IMR-90 (cell line): ENCODE data around the gene TULP4. TPM values are rescaled to one million over a fixed set of nuclear protein-coding genes. Genes with fewer than 3 reads are reported as not detected.

Experiments
- ATAC-seq: fragments of 200-7000 bp; cut with Tn5 transposase; 2 replicates; pipeline ENCODE4 v1.9.1; 2020; ENCODE audit warnings: low read depth, mild to moderate bottlenecking, moderate library complexity
- BruUV-seq: library from RNA; stranded (reverse); fragments of 400-500 nt; replicated peaks from 2 replicates; lab custom pipeline; 2021; lab: Mats Ljungman, UMichigan
- CTCF ChIA-PET: fragments of 300-600 bp; formaldehyde crosslinking; extraction: SDS; loops from one replicate; lab custom pipeline; 2021; ENCODE audit warnings: antibody characterized with exemption; lab: Yijun Ruan, JAX
- POLR2A ChIA-PET: fragments of 300-600 bp; sonication (Branson Sonifier 250); formaldehyde crosslinking; loops from one replicate; lab custom pipeline; 2022; ENCODE audit warnings: antibody characterized with exemption; ENCODE audit not compliant: unreplicated experiment; lab: Charles Lee
- DNase-seq: peaks from one replicate; pipeline ENCODE4 v3.0.0; 2013
- H2AFZ ChIP-seq: replicated peaks from 2 replicates; pipeline ENCODE3; 2013; ENCODE audit warnings: low read length, mild to moderate bottlenecking; ENCODE audit not compliant: poor library complexity
- H2AK5ac ChIP-seq: 2 replicates; pipeline ENCODE4 v1.6.1; 2013; ENCODE audit warnings: low read depth, low read length, inconsistent platforms
- H2AK9ac ChIP-seq: replicated peaks from 2 replicates; pipeline ENCODE3; 2013; ENCODE audit warnings: mild to moderate bottlenecking, low read depth, low read length, moderate library complexity; ENCODE audit not compliant: poor library complexity
- H2BK120ac ChIP-seq: 2 replicates; pipeline ENCODE4 v1.6.1; 2013; ENCODE audit warnings: low read depth, low read length, inconsistent platforms
- H2BK15ac ChIP-seq: 3 replicates; pipeline ENCODE4 v1.6.1; 2013; ENCODE audit warnings: low read depth, low read length, inconsistent platforms
- H2BK20ac ChIP-seq: 2 replicates; pipeline ENCODE4 v1.6.1; 2013; ENCODE audit warnings: low read depth, mild to moderate bottlenecking, inconsistent platforms, low read length, moderate library complexity
- H2BK5ac ChIP-seq: 2 replicates; pipeline ENCODE4 v1.6.1; 2013; ENCODE audit warnings: mild to moderate bottlenecking, low read depth, low read length, inconsistent platforms; ENCODE audit not compliant: poor library complexity, severe bottlenecking
- H3K14ac ChIP-seq: replicated peaks from 2 replicates; pipeline ENCODE4 v1.6.1; 2013; ENCODE audit warnings: low read depth, low read length, inconsistent platforms
- H3K18ac ChIP-seq: 2 replicates; pipeline ENCODE4 v1.6.1; 2013; ENCODE audit warnings: low read depth, low read length, control low read depth
- H3K23ac ChIP-seq: 2 replicates; pipeline ENCODE4 v1.6.1; 2013; ENCODE audit warnings: low read depth, low read length, inconsistent platforms
- H3K27ac ChIP-seq: 2 replicates; pipeline ENCODE4 v1.5.1; 2013; ENCODE audit warnings: mild to moderate bottlenecking, control low read depth, low read length; ENCODE audit not compliant: insufficient read depth
- H3K27me3 ChIP-seq: 2 replicates; pipeline ENCODE4 v1.6.1; 2013; ENCODE audit warnings: low read length; ENCODE audit not compliant: control insufficient read depth, insufficient read depth
- H3K36me3 ChIP-seq: 2 replicates; pipeline ENCODE4 v1.6.1; 2013; ENCODE audit warnings: low read length, mixed read lengths; ENCODE audit not compliant: control insufficient read depth, insufficient read depth
- H3K4ac ChIP-seq: 2 replicates; pipeline ENCODE4 v1.6.1; 2013; ENCODE audit warnings: low read depth, low read length, inconsistent platforms
- H3K4me1 ChIP-seq: 2 replicates; pipeline ENCODE4 v1.6.1; 2013; ENCODE audit warnings: low read length, mixed read lengths; ENCODE audit not compliant: control insufficient read depth, insufficient read depth
- H3K4me2 ChIP-seq: 2 replicates; pipeline ENCODE4 v1.6.1; 2013; ENCODE audit warnings: low read depth, mild to moderate bottlenecking, control low read depth, low read length, moderate library complexity
- H3K4me3 ChIP-seq: 2 replicates; pipeline ENCODE4 v1.5.1; 2013; ENCODE audit warnings: low read depth, mild to moderate bottlenecking, control low read depth, low read length, moderate library complexity; ENCODE audit not compliant: insufficient read depth
- H3K56ac ChIP-seq: 2 replicates; pipeline ENCODE4 v1.6.1; 2013; ENCODE audit warnings: low read length, inconsistent platforms; ENCODE audit not compliant: insufficient read depth; ENCODE audit errors: extremely low read depth
- H3K79me1 ChIP-seq, 2 experiments: 2 replicates each; pipeline ENCODE4 v1.6.1; 2013; ENCODE audit warnings: low read length in 2 of 2, inconsistent platforms in 1 of 2, low read depth in 1 of 2
- H3K9ac ChIP-seq: 2 replicates; pipeline ENCODE4 v1.6.1; 2013; ENCODE audit warnings: low read depth, low read length, control low read depth
- H3K9me1 ChIP-seq: 2 replicates; pipeline ENCODE4 v1.6.1; 2013; ENCODE audit warnings: low read length, inconsistent platforms; ENCODE audit not compliant: insufficient read depth
- H3K9me3 ChIP-seq: 2 replicates; pipeline ENCODE4 v1.6.1; 2013; ENCODE audit warnings: low read length; ENCODE audit not compliant: control insufficient read depth, insufficient read depth
- H4K20me1 ChIP-seq: 2 replicates; pipeline ENCODE4 v1.6.1; 2013; ENCODE audit warnings: low read length, inconsistent platforms; ENCODE audit not compliant: insufficient read depth
- H4K5ac ChIP-seq: 2 replicates; pipeline ENCODE4 v1.6.1; 2013; ENCODE audit warnings: mild to moderate bottlenecking, low read depth, low read length, control low read depth
- H4K8ac ChIP-seq, 2 experiments: 2 replicates each; pipeline ENCODE4 v1.6.1; 2013; ENCODE audit warnings: low read depth in 2 of 2, low read length in 2 of 2, control low read depth in 1 of 2, inconsistent platforms in 1 of 2
- H4K91ac ChIP-seq: 2 replicates; pipeline ENCODE4 v1.6.1; 2013; ENCODE audit warnings: low read depth, low read length, inconsistent platforms; ENCODE audit not compliant: insufficient read depth
- CEBPB ChIP-seq: IDR thresholded peaks from 2 replicates; pipeline ENCODE4 v1.6.1; 2012; ENCODE audit warnings: low read depth, low read length, improper control_type of control experiment
- CHD1 ChIP-seq: IDR thresholded peaks from 2 replicates; pipeline ENCODE4 v1.6.1; 2012; ENCODE audit warnings: low read depth, low read length, improper control_type of control experiment
- ELK1 ChIP-seq: fragments of 150-350 bp; IDR thresholded peaks from 2 replicates; pipeline ENCODE4 v1.6.1; 2016; ENCODE audit warnings: low read depth, mild to moderate bottlenecking, low read length, moderate library complexity, borderline replicate concordance
- FOS ChIP-seq: fragments of 150-350 bp; IDR thresholded peaks from 2 replicates; pipeline ENCODE4 v1.6.1; 2016; ENCODE audit warnings: low read depth, low read length
- MXI1 ChIP-seq: IDR thresholded peaks from 2 replicates; pipeline ENCODE4 v1.6.1; 2012; ENCODE audit warnings: low read depth, mild to moderate bottlenecking, low read length, moderate library complexity, borderline replicate concordance
- NFE2L2 ChIP-seq: fragments of 150-350 bp; IDR thresholded peaks from 2 replicates; pipeline ENCODE4 v1.6.1; 2016; ENCODE audit warnings: low read depth, mild to moderate bottlenecking, low read length
- POLR2A ChIP-seq: IDR thresholded peaks from 2 replicates; pipeline ENCODE4 v1.6.1; 2012; ENCODE audit warnings: mild to moderate bottlenecking, low read depth, low read length
- RCOR1 ChIP-seq: IDR thresholded peaks from 2 replicates; pipeline ENCODE4 v1.6.1; 2012; ENCODE audit warnings: mild to moderate bottlenecking, low read length, improper control_type of control experiment; ENCODE audit not compliant: insufficient replicate concordance
- WGBS, 2 experiments: methylation state at CpG; one replicate each; pipeline versions ENCODE4 v1.1.5 to v1.1.7; 2013; ENCODE audit warnings: missing lambda C conversion rate in 2 of 2; ENCODE audit not compliant: insufficient read length in 1 of 2; ENCODE audit errors: extremely low coverage in 2 of 2; 5-methylcytosine and 5-hydroxymethylcytosine counted together
- dilution Hi-C: fragments of 300-500 bp; cut with HindIII; formaldehyde crosslinking; loops from one replicate; pipeline ENCODE4 v1.14.3; 2018; ENCODE audit warnings: low sequenced_read_pairs; ENCODE audit not compliant: unreplicated experiment
- in situ Hi-C: fragments of 300-500 bp; cut with MboI; formaldehyde crosslinking; loops from 3 replicates; pipeline ENCODE4 v1.14.3; 2019; ENCODE audit warnings: low sequenced_read_pairs, inconsistent platforms, mixed read lengths
- intact Hi-C: fragments of 100-400 bp; cut with micrococcal nuclease; formaldehyde crosslinking; loops from 2 replicates; pipeline ENCODE4 v1.10.0; 2022
- polyA plus RNA-seq, 3 experiments: library from polyadenylated mRNA; depleted of rRNA; stranded (reverse); fragments of >200 nt; gene quantifications; 2 replicates each; pipeline ENCODE4 v1.2.3, GENCODE V29; 2012; ENCODE audit warnings: low replicate concordance in 1 of 3
- total RNA-seq: library from RNA; depleted of rRNA; stranded (reverse); fragments of >200 nt; gene quantifications from 2 replicates; pipeline ENCODE4 v1.2.3, GENCODE V29; 2012

TULP4 gene
- total and polyA plus RNA-seq, 2 of the 4 experiments (the other 2 are of a cell fraction), result 8.1 to 30.6 TPM

GRCh38 chr6:158457131-158457530, 144.9 kb downstream of the TULP4 start:
- Histone ChIP-seq H3K56ac (no peak overlapping the region), H4K20me1 (no peaks in the 10 kb centered on the region), H3K4me3 (no peak overlapping the region), H3K4me1 (peaks cover 11% of the 10 kb centered on the region), H2AK5ac (no peak overlapping the region), H2BK120ac (no peak overlapping the region), H3K23ac (no peak overlapping the region), H3K4me2 (no peak overlapping the region), H2BK5ac (no peak overlapping the region), H3K4ac (no peak overlapping the region), H3K9ac (no peak overlapping the region), H3K18ac (no peak overlapping the region), H3K79me1 (no peaks in the 10 kb centered on the region), H3K14ac (no peak overlapping the region), H2BK20ac (no peak overlapping the region), H2AFZ (no peak overlapping the region), H3K27ac (no peak overlapping the region), H4K5ac (no peak overlapping the region), H3K9me3 (no peaks in the 10 kb centered on the region), H4K8ac (no peak overlapping the region), H3K36me3 (peaks cover 7% of the 10 kb centered on the region), H2BK15ac (no peak overlapping the region), H3K9me1 (peaks cover 3% of the 10 kb centered on the region), H4K91ac (no peak overlapping the region), H2AK9ac (no peak overlapping the region), H3K27me3 (no peaks in the 10 kb centered on the region)
- TF ChIP-seq NFE2L2, result no peak
- no peak for TF ChIP-seq ELK1
- TF ChIP-seq FOS, result no peak
- no peak for TF ChIP-seq CHD1
- TF ChIP-seq RCOR1, result no peak
- no peak for TF ChIP-seq MXI1
- TF ChIP-seq POLR2A, result no peak
- no peak for TF ChIP-seq CEBPB
- POLR2A ChIA-PET, result no interaction called here
- CTCF ChIA-PET, result interaction anchor here (0.8 kb wide), 1 partner anchor 15 kb away, joined by 3 read pairs; no protein-coding TSS in a partner anchor
- ATAC-seq (no peak), DNase-seq (no peak)
- WGBS, 2 experiments, result no CpG with 5 or more reads among the region's 7 CpGs
- dilution Hi-C loops, result no loop called here
- BruUV-seq, result no TSS peak
- in situ Hi-C loops, result no loop called here
- intact Hi-C loops, result no loop called here
